K562 (cell line): ENCODE data around the gene SPHK2. TPM values are rescaled to one million over a fixed set of nuclear protein-coding genes. Genes with fewer than 3 reads are reported as not detected.

Source experiments
- E2F3 ChIP-seq: fragments of 250-450 bp; sonication (Bioruptor Pico); IDR thresholded peaks from 2 replicates; pipeline ENCODE4 v1.4.0; 2020; ENCODE audit warnings: mild to moderate bottlenecking
- HMGN3 ChIP-seq: IDR thresholded peaks from 2 replicates; pipeline ENCODE4 v1.6.1; 2011; ENCODE audit warnings: borderline replicate concordance, low read depth, mild to moderate bottlenecking, mixed read lengths, low read length; ENCODE audit not compliant: insufficient read length; ENCODE audit errors: extremely low read depth
- MTA3 ChIP-seq: fragments of 450-650 bp; formaldehyde crosslinking; IDR thresholded peaks from 2 replicates; pipeline ENCODE4 v1.6.1; 2017; ENCODE audit warnings: mild to moderate bottlenecking, borderline replicate concordance
- NFATC3 ChIP-seq: fragments of 450-650 bp; IDR thresholded peaks from 2 replicates; pipeline ENCODE4 v1.6.1; 2017; ENCODE audit warnings: mild to moderate bottlenecking
- PBX2 ChIP-seq, 2 experiments: IDR thresholded peaks in 1 of 2; conservative IDR thresholded peaks in 1 of 2; 2 replicates each; pipeline ENCODE4 v1.6.1; 2016; ENCODE audit warnings: low read depth in 2 of 2, mild to moderate bottlenecking in 1 of 2, missing compliant biosample characterization in 1 of 2, missing genetic modification characterization in 1 of 2, moderate library complexity in 1 of 2
- polyA plus RNA-seq, 8 experiments: library from polyadenylated mRNA; depleted of rRNA in 4 of 8; stranded (reverse) in 5 of 8; unstranded in 3 of 8; fragments of >200 nt; fragmentation: Nextera tagmentation in 2 of 8; fragmentation: Illumina TruSeq in 1 of 8; extraction: Ambion mirVana in 2 of 8; extraction: Trizol in 1 of 8; gene quantifications; 2 replicates each; pipeline versions ENCODE4 v1.2.1 to v1.2.3, GENCODE V29; 2011 to 2014; ENCODE audit warnings: inconsistent platforms in 1 of 8, missing spikeins in 1 of 8
- total RNA-seq, 7 experiments: library from RNA; depleted of rRNA in 6 of 7; stranded (reverse); fragments of >200 nt in 6 of 7; fragmentation: Illumina TruSeq in 2 of 7; extraction: Trizol in 2 of 7; gene quantifications; 2 replicates each; pipeline versions ENCODE4 v1.2.1 to v1.2.3, GENCODE V29; 2011 to 2021; ENCODE audit warnings: low replicate concordance in 1 of 7

Gene SPHK2
- total and polyA plus RNA-seq, 9 of the 15 experiments (the other 6 are each of a cell fraction or from before 2014, with no cell fraction given): 0.10 to 15.2 (median 2.9) TPM

- TF ChIP-seq PBX2 (CRISPR knock-in tag; IDR thresholded peaks at IDR 0.05; ENCODE audit: low read depth): no peak
- TF ChIP-seq PBX2 (tag; conservative IDR thresholded peaks at IDR 0.05; ENCODE audit: low read depth): no peak
- no peak for TF ChIP-seq NFATC3
- peak; percentile 48; the same call in 1 of the 2 replicates for TF ChIP-seq MTA3
- peak; percentile 94 for TF ChIP-seq HMGN3
- no peak for TF ChIP-seq E2F3 (CRISPR knock-in tag)
Observed at GRCh38 chr19:48637449-48637947, 18.2 kb downstream of the SPHK2 start (continued).
